Measurements from ENCODE around the gene PROSER2.

The PROSER2 gene, protein sequence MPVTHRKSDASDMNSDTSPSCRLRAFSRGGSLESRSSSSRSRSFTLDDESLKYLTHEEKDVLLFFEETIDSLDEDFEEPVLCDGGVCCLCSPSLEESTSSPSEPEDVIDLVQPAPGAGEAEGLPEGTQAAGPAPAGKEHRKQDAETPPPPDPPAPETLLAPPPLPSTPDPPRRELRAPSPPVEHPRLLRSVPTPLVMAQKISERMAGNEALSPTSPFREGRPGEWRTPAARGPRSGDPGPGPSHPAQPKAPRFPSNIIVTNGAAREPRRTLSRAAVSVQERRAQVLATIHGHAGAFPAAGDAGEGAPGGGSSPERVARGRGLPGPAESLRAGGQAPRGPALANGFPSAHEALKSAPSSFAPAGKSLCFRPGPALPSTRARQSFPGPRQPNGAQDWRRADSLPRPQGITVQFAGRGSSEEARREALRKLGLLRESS

DNA sequence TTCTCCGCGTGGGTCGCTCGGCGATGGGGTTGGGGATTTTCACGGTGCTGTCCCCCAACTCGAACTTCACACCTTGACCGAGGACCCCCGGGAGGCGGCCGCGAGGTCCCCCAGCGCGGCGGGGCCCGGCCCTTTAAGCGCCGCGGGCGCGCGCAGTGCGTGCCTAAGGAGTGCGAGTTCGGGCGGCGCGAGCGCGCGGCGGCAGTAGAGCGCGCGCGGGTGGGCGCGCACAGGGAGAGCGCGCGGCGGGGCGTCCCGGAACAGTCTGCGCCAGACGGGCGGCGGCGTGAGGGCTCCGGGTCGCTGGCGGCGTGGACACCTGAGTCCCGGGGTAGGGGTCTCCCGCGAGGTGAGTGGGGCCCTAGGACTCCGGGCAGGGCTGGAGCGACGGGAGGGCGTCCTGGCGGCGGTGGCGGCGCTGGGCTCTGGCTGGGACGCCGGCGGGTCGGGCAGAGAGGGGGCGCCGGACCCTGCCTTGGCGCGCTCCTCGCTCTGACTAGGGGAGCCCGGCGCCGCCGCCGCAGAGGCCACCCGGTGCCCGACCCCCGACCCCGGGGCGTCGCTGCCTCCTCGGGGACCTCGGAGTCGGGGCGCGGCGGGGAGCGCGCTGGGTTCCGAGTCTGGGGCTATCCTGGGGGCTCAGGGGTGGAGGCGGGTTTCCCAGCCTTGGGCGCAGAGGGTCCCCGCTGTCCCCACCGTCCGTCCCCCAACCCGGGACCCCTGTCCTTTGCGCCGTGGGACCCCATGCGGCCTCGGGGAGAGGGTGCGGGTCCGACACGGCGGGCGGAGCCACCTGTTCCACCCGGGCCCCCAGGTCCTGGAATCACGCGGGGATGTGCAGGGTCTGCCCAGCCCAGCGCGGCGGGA lies at the start of gene PROSER2:
Gene PROSER2 (plus strand): TSS at position 235 of the 867 bp plus-strand sequence. CDS start 28,722 bp downstream, outside the sequence.
- H3K4me3 ChIP-seq (ENCODE audit: low read depth, low read length): peak within 1 kb of the TSS; percentile 74
- TF ChIP-seq, protein P1, sequence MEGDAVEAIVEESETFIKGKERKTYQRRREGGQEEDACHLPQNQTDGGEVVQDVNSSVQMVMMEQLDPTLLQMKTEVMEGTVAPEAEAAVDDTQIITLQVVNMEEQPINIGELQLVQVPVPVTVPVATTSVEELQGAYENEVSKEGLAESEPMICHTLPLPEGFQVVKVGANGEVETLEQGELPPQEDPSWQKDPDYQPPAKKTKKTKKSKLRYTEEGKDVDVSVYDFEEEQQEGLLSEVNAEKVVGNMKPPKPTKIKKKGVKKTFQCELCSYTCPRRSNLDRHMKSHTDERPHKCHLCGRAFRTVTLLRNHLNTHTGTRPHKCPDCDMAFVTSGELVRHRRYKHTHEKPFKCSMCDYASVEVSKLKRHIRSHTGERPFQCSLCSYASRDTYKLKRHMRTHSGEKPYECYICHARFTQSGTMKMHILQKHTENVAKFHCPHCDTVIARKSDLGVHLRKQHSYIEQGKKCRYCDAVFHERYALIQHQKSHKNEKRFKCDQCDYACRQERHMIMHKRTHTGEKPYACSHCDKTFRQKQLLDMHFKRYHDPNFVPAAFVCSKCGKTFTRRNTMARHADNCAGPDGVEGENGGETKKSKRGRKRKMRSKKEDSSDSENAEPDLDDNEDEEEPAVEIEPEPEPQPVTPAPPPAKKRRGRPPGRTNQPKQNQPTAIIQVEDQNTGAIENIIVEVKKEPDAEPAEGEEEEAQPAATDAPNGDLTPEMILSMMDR (IDR thresholded peaks at IDR 0.05; ENCODE audit: control insufficient read depth, extremely low read depth, insufficient read depth): peak; percentile 1; the same call in 1 of the 2 replicates
- DNase-seq (ENCODE audit: low read depth): no peak

DNA sequence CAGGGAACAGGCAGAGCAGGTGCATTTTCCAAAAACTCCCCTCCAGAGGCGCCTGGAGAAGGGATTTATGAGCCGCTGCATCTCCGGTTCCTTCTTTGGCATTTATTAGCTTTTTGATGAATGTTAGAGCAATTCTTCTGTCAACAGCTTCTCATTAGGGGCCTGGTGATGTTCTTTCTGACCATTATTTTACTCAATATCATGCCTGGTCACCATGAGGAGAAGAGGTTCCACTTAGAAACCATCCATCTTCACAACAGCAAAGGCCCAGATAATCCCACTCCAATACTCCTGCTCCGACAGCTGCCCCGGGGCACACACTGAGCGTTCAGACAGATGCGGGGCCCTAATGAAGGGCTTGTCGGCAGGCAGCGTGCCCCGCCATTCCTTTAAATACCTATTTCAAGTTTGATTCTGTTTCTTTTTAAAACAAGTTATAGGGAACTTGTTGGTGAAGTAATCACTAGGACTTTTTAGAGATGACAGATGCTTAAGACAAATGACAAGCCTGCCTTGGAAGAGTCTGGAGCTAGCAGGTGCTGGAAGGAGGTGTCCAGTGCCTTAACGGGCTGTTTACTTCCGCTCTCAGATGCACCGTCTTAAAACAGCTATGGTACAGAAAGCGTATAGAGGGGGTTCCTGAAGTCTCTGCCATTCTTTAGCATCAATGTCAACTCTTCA lies 49.3 kb upstream of the PROSER2 start:
- H3K4me3 ChIP-seq (ENCODE audit: low read depth, low read length): no peak overlapping the region
- DNase-seq (ENCODE audit: low read depth): no peak
- TF ChIP-seq, protein P1 (IDR thresholded peaks at IDR 0.05; ENCODE audit: control insufficient read depth, extremely low read depth, insufficient read depth): no peak

DNA sequence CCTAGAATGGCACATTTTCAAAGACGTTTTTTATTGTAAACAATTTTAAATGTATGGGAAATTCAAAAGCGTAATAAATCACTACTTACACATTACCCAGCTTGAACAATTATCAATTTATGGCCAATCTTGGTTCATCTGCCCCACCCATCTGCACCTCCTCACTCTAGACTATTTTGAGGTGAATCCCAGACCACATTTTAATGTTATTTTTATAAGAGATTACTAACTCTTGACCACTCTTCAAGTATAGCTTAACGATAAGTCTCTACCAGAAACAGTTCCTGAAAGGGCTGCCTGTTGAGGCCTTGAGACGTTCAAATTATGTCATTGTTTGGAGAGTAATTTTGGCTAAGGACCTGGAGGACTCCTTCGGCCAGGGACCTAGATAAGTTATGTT lies 47.7 kb upstream of the PROSER2 start:
- TF ChIP-seq, protein P1 (IDR thresholded peaks at IDR 0.05; ENCODE audit: control insufficient read depth, extremely low read depth, insufficient read depth): no peak
- no peak overlapping the region for H3K4me3 ChIP-seq (ENCODE audit: low read depth, low read length)

DNA sequence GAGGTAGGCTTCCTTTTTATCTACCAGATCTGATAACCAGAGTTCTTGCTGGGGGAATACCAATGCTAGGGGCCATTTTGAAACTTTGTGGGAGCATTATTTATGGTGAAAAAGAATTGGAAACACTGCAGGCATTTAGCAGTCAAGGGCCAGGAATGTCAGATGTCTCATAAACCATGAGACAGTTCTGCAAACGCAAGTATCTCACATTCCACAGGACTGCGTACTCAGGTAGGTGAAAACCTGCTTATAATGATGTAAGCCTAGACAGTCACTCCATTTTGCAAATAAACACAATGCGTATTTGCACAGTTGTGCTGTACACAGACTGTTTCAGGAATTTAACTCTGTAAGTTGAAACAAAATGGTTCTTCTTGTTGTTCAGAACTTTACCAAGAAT lies 47.1 kb upstream of the PROSER2 start:
- H3K4me3 ChIP-seq (ENCODE audit: low read depth, low read length): no peak overlapping the region
- DNase-seq (ENCODE audit: low read depth): peak; percentile 14
- TF ChIP-seq, protein P1 (IDR thresholded peaks at IDR 0.05; ENCODE audit: control insufficient read depth, extremely low read depth, insufficient read depth): no peak

More for the DNA sequence above, 47.7 kb upstream of the PROSER2 start:
- no peak for DNase-seq (ENCODE audit: low read depth)

DNA sequence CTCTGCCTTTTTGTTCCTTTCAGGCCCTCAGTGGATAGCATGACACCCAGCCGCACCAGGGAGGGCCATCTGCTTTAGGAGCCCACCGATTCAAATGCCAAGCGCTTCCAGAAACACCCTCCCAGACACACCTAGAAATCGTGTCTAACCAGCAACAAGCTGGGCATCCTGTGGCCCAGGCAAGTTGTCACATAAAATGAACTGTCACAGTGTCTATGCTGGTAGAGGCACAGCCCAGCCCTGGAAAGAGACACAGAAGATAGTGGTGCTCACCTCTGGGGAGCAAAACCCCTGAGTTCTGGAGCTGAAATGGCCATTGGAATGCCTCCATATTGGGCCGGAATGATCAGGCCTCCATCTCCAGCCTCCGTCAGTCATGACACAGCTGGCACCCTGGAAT lies 42.0 kb upstream of the PROSER2 start:
- TF ChIP-seq, protein P1 (IDR thresholded peaks at IDR 0.05; ENCODE audit: control insufficient read depth, extremely low read depth, insufficient read depth): no peak
- no peak for DNase-seq (ENCODE audit: low read depth)

DNA sequence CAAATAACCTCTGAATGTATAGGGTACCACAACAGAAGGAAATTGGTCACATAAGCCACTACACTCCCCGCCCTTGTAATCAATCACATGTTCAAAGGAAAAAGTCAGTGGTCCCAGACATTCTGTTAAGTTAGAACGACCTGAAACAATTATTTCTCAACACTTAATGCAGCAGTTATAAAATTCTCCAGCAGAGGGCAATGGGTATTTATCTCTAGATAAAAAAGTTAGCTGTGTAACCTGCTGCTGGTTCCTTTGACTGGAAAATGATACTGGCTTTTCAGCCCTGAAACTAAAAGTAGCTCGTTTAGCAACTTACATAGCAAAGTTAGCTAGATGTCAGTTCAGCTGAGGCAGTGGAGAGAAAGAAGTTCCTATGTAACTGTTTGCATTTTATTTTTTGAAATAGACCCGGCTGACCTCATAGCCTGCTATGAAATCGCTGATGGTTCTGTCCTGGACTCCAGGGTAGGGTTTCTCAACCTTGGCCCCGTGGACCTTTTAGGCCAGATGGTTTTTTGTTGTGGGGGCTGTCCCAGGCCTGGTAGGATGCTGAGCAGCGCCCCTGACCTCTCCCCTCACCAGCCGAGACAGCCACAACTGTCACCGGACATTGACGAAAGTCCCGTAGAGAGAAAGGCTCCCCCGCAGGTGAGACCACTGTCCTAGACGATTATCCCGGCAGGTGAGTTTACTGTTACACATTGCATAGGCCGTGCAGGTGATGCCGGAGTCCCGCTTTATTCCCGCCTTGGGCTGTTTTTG lies 40.2 kb upstream of the PROSER2 start:
- H3K4me3 ChIP-seq (ENCODE audit: low read depth, low read length): no peak overlapping the region
- TF ChIP-seq, protein P1 (IDR thresholded peaks at IDR 0.05; ENCODE audit: control insufficient read depth, extremely low read depth, insufficient read depth): peak; percentile 60
- peak; percentile 23 for DNase-seq (ENCODE audit: low read depth)

More for the DNA sequence above, 42.0 kb upstream of the PROSER2 start:
- no peak overlapping the region for H3K4me3 ChIP-seq (ENCODE audit: low read depth, low read length)

All from LNCaP clone FGC (cell line).